Measurements from ENCODE around the gene WDPCP.
"Not testable (repeated sequence)": the region's sequence is repeated elsewhere in the genome, so short reads cannot be mapped to it uniquely, and the experiment has no call there.

The WDPCP gene

DNA sequence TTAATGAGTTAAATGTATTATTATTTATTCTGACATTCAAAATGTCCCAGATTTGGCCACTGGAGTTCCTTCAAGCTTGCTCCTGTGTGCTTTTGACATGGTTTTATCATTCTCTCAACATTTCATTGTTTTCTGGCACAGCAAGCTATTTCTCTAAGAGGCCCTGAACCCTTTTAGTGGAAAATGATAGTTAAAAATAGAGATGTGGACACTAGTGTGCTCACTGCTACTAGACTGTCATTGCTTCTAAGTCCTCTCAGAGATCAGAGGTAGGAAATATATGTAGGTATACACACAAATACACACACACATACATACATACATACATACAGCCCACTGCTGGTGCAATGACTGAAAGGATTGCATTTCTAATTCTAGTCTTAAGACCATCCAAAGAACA is 25.5 kb downstream of the WDPCP start:
- Histone ChIP-seq H3K9me3 (replicated peaks; ENCODE audit: low read length) (no peaks in the 10 kb centered on the region), H3K36me3 (ENCODE audit: insufficient read depth, low read length) (no peaks in the 10 kb centered on the region), H3K9ac (ENCODE audit: low read depth, low read length) (no peak overlapping the region), H3K4me3 (ENCODE audit: low read length) (no peak overlapping the region), H3K4me1 (ENCODE audit: control insufficient read depth, insufficient read depth, low read length) (no peaks in the 10 kb centered on the region), H3K27me3 (ENCODE audit: control insufficient read depth, insufficient read depth, low read length) (no peaks in the 10 kb centered on the region), H3K4me2 (ENCODE audit: low read length) (no peak overlapping the region)

DNA sequence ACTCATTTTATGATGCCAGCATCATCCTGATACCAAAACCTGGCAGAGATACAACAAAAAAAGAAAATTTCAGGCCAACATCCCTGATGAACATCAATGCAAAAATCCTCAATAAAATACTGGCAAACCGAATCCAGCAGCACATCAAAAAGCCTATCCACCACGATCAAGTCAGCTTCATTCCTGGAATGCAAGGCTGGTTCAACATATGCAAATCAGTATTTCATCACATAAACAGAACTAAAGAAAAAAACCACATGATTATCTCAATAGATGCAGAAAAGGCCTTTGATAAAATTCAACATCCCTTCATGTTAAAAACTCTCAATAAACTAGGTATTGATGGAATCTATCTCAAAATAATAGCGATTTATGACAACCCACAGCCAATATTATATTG is 29.4 kb downstream of the WDPCP start:
- not testable (repeated sequence) for H3K4me1 ChIP-seq (ENCODE audit: control insufficient read depth, insufficient read depth, low read length); H3K9me3 ChIP-seq (replicated peaks; ENCODE audit: low read length); H3K9ac ChIP-seq (ENCODE audit: low read depth, low read length); H3K4me3 ChIP-seq (ENCODE audit: low read length); H3K4me2 ChIP-seq (ENCODE audit: low read length); H3K36me3 ChIP-seq (ENCODE audit: insufficient read depth, low read length); H3K27me3 ChIP-seq (ENCODE audit: control insufficient read depth, insufficient read depth, low read length)

DNA sequence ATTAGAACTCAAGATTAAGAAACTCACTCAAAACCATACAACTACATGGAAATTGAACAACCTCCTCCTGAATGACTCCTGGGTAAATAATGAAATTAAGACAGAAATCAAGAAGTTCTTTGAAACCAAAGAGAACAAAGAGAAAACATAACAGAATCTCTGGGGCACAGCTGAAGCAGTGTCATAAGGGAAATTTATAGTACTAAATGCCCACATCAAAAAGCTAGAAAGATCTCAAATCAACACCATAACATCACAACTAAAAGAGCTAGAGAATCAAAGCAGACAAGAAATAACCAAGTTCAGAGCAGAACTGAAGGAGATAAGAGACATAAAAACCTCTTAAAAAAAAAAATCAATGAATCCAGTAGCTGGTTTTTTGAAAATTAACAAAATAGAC is 30.5 kb downstream of the WDPCP start:
- not testable (repeated sequence) for H3K36me3 ChIP-seq (ENCODE audit: insufficient read depth, low read length); H3K27me3 ChIP-seq (ENCODE audit: control insufficient read depth, insufficient read depth, low read length); H3K4me1 ChIP-seq (ENCODE audit: control insufficient read depth, insufficient read depth, low read length); H3K4me2 ChIP-seq (ENCODE audit: low read length); H3K9me3 ChIP-seq (replicated peaks; ENCODE audit: low read length); H3K9ac ChIP-seq (ENCODE audit: low read depth, low read length); H3K4me3 ChIP-seq (ENCODE audit: low read length)

DNA sequence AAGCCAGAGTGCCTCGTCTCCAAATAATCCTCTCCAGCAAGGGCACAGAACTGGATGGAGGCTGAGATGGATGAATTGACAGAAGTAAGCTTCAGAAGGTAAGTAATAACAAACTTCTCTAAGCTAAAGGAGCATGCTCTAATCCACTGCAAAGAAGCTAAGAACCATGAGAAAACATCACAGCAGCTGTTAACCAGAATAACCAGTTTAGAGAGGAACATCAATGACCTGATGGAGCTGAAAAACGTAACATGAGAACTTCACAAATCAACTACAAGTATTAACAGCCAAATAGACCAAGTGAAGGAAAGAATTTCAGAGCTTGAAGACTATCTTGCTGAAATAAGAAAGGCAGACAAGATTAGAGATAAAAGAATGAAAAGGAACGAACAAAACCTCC is 32.3 kb downstream of the WDPCP start:
- no peaks in the 10 kb centered on the region for H3K36me3 ChIP-seq (ENCODE audit: insufficient read depth, low read length)
- H3K4me2 ChIP-seq (ENCODE audit: low read length): no peak overlapping the region
- peaks cover 13% of the 10 kb centered on the region for H3K4me1 ChIP-seq (ENCODE audit: control insufficient read depth, insufficient read depth, low read length)
- no peaks in the 10 kb centered on the region for H3K27me3 ChIP-seq (ENCODE audit: control insufficient read depth, insufficient read depth, low read length)
- H3K9me3 ChIP-seq (replicated peaks; ENCODE audit: low read length): no peaks in the 10 kb centered on the region
- H3K4me3 ChIP-seq (ENCODE audit: low read length): no peak overlapping the region
- no peak overlapping the region for H3K9ac ChIP-seq (ENCODE audit: low read depth, low read length)

DNA sequence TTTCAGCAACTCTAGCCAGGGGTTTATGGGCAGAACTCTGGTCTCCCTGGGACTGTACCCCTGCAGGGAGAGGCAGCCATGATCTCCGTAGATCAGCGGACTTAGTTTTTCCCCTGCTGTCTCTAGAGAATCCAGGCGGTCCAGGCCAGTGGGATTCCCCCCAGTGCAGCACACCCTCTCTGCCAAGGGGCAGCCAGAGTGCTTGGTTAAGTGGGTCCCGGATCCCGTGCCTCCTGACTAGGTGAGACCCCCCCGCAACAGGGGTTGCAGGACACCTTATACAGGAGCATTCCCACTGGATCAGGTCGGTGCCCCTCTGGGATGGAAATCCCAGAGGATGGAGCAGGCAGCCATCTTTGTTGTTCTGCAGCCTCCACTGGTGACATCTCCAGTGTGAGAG is 33.0 kb downstream of the WDPCP start:
- Histone ChIP-seq H3K4me2 (ENCODE audit: low read length) (no peak overlapping the region), H3K4me3 (ENCODE audit: low read length) (no peak overlapping the region), H3K9me3 (replicated peaks; ENCODE audit: low read length) (no peaks in the 10 kb centered on the region), H3K27me3 (ENCODE audit: control insufficient read depth, insufficient read depth, low read length) (no peaks in the 10 kb centered on the region), H3K4me1 (ENCODE audit: control insufficient read depth, insufficient read depth, low read length) (peaks cover 13% of the 10 kb centered on the region), H3K36me3 (ENCODE audit: insufficient read depth, low read length) (no peaks in the 10 kb centered on the region), H3K9ac (ENCODE audit: low read depth, low read length) (no peak overlapping the region)

DNA sequence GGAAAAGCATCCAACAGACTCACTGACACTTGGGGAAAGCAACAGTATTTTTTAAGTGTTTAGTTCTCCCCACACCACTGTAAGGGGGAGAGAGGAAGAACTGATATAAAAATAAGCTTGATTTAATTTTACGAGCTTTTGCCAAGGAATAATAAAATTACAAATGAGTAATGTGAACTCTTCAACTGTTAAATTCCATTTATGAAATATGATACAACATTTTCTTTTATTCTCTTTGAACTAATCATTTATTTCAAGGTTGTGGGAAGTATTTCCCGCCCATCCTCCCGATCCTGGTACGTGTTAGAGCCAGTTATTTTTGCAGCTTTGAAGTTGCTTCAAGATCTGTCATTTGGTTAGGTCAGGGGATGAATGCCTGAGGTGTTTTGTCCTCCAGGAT is 35.2 kb downstream of the WDPCP start:
- Histone ChIP-seq H3K4me3 (ENCODE audit: low read length) (no peak overlapping the region), H3K9me3 (replicated peaks; ENCODE audit: low read length) (no peaks in the 10 kb centered on the region), H3K9ac (ENCODE audit: low read depth, low read length) (no peak overlapping the region), H3K4me1 (ENCODE audit: control insufficient read depth, insufficient read depth, low read length) (peaks cover 13% of the 10 kb centered on the region), H3K27me3 (ENCODE audit: control insufficient read depth, insufficient read depth, low read length) (no peaks in the 10 kb centered on the region), H3K36me3 (ENCODE audit: insufficient read depth, low read length) (no peaks in the 10 kb centered on the region), H3K4me2 (ENCODE audit: low read length) (peak overlapping the region; percentile 50)

DNA sequence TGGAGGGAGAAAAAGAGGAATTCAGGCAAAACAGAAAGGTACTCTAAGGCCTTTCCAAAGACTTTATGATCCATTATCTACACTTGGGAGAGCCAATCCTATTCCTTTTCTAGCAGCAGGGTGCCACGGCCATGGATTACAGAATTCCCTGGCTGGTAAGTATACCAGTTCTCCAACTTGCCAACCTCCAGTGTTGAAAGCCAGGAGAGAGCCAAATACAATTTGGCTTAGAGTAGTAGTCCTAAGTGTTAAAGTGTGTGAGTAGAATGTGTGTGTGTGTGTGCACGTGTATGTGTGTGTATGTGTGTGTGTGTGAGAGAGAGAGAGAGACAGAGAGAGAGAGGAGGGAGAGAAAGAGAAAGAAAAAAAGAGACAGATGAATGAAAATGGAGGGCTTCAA is 43.3 kb downstream of the WDPCP start:
- H3K4me3 ChIP-seq (ENCODE audit: low read length): no peak overlapping the region
- H3K36me3 ChIP-seq (ENCODE audit: insufficient read depth, low read length): no peaks in the 10 kb centered on the region
- no peak overlapping the region for H3K4me2 ChIP-seq (ENCODE audit: low read length)

DNA sequence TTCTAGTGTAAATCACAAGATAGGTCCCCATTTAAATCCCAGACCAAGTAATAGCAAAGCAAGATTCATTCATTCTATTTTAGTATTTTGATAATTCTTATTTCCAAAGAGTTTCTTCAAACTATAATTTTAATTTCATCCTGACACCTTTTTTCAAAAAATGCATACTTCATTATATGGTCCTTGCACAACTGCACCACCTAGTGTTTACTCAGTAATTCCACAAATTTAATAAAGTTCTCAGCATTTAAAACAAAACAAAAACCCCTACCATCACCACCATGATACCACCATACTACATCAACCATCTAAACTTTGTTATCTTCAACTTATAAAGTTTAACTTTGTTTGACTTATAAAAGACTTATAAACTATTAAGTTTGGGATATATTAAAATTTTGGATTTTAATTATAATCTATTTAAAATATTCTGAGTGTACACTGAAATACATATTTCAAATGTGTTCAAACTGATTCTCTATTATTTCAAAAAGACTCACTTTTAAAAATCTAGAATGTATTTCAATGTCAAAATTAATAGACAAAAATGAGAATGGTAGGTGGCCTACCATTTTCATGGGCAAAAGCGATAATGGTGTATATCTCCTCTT is 44.2 kb downstream of the WDPCP start:
- no peak overlapping the region for H3K4me3 ChIP-seq (ENCODE audit: low read length)
- no peaks in the 10 kb centered on the region for H3K27me3 ChIP-seq (ENCODE audit: control insufficient read depth, insufficient read depth, low read length)

More for the DNA sequence above, 43.3 kb downstream of the WDPCP start:
- no peak overlapping the region for H3K9ac ChIP-seq (ENCODE audit: low read depth, low read length)
- H3K9me3 ChIP-seq (replicated peaks; ENCODE audit: low read length): no peaks in the 10 kb centered on the region
- H3K4me1 ChIP-seq (ENCODE audit: control insufficient read depth, insufficient read depth, low read length): no peaks in the 10 kb centered on the region
- no peaks in the 10 kb centered on the region for H3K27me3 ChIP-seq (ENCODE audit: control insufficient read depth, insufficient read depth, low read length)

DNA sequence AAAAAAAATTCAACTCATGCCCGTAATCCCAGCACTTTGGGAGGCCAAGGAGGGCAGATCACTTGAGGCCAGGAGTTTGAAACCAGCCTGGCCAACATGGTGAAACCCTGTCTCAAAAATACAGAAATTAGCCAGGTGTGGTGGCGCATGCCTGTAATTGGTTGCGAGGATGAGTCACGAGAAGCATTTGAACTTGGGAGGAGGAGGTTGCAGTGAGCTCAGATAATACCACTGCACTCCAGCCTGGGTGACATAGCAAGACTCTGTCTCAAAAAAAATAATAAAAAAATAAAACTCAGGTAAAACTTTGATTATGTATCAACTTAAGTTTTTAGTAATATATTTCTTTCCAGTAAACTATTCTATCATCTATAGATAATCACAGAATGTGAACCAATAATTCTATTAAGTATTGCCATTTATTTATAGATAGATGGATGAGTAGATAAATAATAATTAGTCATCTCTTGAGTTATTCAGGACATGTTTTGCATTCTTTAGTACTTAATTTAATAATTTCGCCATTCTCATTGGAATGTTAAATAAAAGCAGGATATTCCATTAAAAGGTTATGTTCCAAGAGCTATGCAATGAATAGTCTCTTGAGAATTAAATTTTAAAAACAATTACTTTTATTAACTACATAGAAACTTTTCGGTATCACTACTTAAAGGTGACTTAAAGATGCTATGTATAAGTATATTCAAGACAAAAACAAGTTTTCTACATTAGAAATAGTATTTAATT is 48.7 kb downstream of the WDPCP start:
- Histone ChIP-seq H3K36me3 (ENCODE audit: insufficient read depth, low read length) (no peaks in the 10 kb centered on the region), H3K4me2 (ENCODE audit: low read length) (no peak overlapping the region), H3K9ac (ENCODE audit: low read depth, low read length) (no peak overlapping the region), H3K4me1 (ENCODE audit: control insufficient read depth, insufficient read depth, low read length) (peaks cover 6% of the 10 kb centered on the region), H3K9me3 (replicated peaks; ENCODE audit: low read length) (no peaks in the 10 kb centered on the region), H3K27me3 (ENCODE audit: control insufficient read depth, insufficient read depth, low read length) (no peaks in the 10 kb centered on the region), H3K4me3 (ENCODE audit: low read length) (no peak overlapping the region)

More for the DNA sequence above, 44.2 kb downstream of the WDPCP start:
- Histone ChIP-seq H3K4me1 (ENCODE audit: control insufficient read depth, insufficient read depth, low read length) (no peaks in the 10 kb centered on the region), H3K9me3 (replicated peaks; ENCODE audit: low read length) (no peaks in the 10 kb centered on the region), H3K36me3 (ENCODE audit: insufficient read depth, low read length) (no peaks in the 10 kb centered on the region), H3K4me2 (ENCODE audit: low read length) (no peak overlapping the region), H3K9ac (ENCODE audit: low read depth, low read length) (no peak overlapping the region)

DNA sequence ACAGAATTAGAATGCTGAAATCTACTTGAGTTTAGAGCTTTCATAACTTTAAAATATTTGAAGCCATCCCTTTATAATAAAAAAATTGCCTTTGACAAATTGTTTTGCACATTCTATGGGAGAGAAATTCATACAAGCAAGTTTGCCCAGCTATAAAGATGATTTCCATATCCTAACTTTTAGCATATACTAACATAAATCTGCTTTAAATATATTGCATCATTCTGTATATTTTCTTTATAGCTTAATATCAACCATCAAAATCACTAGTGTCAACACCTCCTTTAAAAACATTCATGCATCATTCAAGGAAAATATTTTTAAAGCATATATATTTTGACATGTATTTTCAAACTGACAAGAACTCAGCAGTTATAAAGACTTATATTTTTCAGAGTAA is 49.9 kb downstream of the WDPCP start:
- H3K36me3 ChIP-seq (ENCODE audit: insufficient read depth, low read length): no peaks in the 10 kb centered on the region
- no peak overlapping the region for H3K4me2 ChIP-seq (ENCODE audit: low read length)
- no peaks in the 10 kb centered on the region for H3K9me3 ChIP-seq (replicated peaks; ENCODE audit: low read length)
- no peak overlapping the region for H3K4me3 ChIP-seq (ENCODE audit: low read length)
- H3K4me1 ChIP-seq (ENCODE audit: control insufficient read depth, insufficient read depth, low read length): peaks cover 6% of the 10 kb centered on the region
- no peak overlapping the region for H3K9ac ChIP-seq (ENCODE audit: low read depth, low read length)
- H3K27me3 ChIP-seq (ENCODE audit: control insufficient read depth, insufficient read depth, low read length): no peaks in the 10 kb centered on the region

DNA sequence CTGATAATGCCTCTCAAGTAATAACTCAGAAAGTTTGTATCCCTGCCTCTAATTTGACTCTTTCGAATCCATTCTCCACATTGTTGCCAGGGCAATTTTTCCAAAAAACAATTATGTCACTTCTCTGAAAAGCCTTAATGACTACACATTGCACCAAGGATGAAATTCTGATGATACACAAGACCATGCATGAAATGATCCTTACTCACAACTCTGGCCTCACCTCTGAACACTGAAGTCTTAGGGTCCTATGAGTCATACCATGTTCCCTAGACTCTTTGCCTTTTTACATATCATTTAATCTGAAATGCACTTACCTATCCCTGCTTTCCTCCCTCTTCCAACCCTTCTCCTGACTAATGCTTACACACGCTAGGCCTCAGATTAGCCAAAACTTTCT is 51.0 kb downstream of the WDPCP start:
- Histone ChIP-seq H3K4me1 (ENCODE audit: control insufficient read depth, insufficient read depth, low read length) (peaks cover 6% of the 10 kb centered on the region), H3K4me3 (ENCODE audit: low read length) (no peak overlapping the region), H3K27me3 (ENCODE audit: control insufficient read depth, insufficient read depth, low read length) (no peaks in the 10 kb centered on the region), H3K9ac (ENCODE audit: low read depth, low read length) (no peak overlapping the region), H3K4me2 (ENCODE audit: low read length) (no peak overlapping the region), H3K9me3 (replicated peaks; ENCODE audit: low read length) (no peaks in the 10 kb centered on the region), H3K36me3 (ENCODE audit: insufficient read depth, low read length) (no peaks in the 10 kb centered on the region)

DNA sequence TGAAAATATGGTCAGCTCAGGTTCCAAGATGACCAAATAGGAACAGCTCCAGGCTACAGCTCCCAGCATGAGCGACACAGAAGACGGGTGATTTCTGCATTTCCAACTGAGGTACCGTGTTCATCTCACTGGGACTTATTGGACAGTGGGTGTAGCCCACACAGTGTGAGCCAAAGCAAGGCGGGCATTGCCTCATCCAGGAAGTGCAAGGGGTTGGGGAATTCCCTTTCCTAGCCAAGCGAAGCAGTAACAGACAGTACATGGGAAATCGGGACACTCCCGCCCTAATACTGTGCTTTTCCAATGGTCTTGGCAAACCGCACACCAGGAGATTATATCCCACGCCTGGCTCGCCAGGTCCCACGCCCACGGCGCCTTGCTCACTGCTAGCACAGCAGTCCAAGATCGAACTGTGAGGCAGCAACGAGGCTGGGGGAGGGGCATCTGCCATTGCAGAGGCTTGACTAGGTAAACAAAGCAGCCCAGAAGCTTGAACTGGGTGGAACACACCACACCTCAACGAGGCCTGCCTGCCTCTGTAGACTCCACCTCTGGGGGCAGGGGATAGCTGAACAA is 57.5 kb downstream of the WDPCP start:
- no peaks in the 10 kb centered on the region for H3K4me1 ChIP-seq (ENCODE audit: control insufficient read depth, insufficient read depth, low read length)
- H3K27me3 ChIP-seq (ENCODE audit: control insufficient read depth, insufficient read depth, low read length): no peaks in the 10 kb centered on the region
- no peak overlapping the region for H3K9ac ChIP-seq (ENCODE audit: low read depth, low read length)
- H3K4me2 ChIP-seq (ENCODE audit: low read length): no peak overlapping the region
- H3K36me3 ChIP-seq (ENCODE audit: insufficient read depth, low read length): no peaks in the 10 kb centered on the region
- no peaks in the 10 kb centered on the region for H3K9me3 ChIP-seq (replicated peaks; ENCODE audit: low read length)
- H3K4me3 ChIP-seq (ENCODE audit: low read length): no peak overlapping the region
